ENCODE measurements around the gene TMED10. TPM values are rescaled to one million over a fixed set of nuclear protein-coding genes. Genes with fewer than 3 reads are reported as not detected.

TMED10 gene
- total RNA-seq, 2 experiments from 2014 or later = 176 to 184 TPM

GRCh38 chr14:75109877-75110276 lies 66.5 kb downstream of the TMED10 start:
- ChIA-PET POLR2A (no interaction called here), CTCF (no interaction called here)

- POLR2A ChIA-PET = interaction anchor here (0.7 kb wide), 1 partner anchor 217 kb away, joined by 5 read pairs; no protein-coding TSS in a partner anchor
- CTCF ChIA-PET = no interaction called here
Measured at GRCh38 chr14:75107186-75107585, 69.2 kb downstream of the TMED10 start.

GRCh38 chr14:75101491-75101890 lies 74.9 kb downstream of the TMED10 start:
- POLR2A ChIA-PET = no interaction called here
- CTCF ChIA-PET = no interaction called here

GRCh38 chr14:75098682-75099081 lies 77.7 kb downstream of the TMED10 start:
- POLR2A ChIA-PET = no interaction called here

GRCh38 chr14:75098212-75098611 lies 78.2 kb downstream of the TMED10 start:
- POLR2A ChIA-PET = no interaction called here
- CTCF ChIA-PET = interaction anchor here (0.6 kb wide), 1 partner anchor 1249 kb away, joined by 4 read pairs; no protein-coding TSS in a partner anchor

More at GRCh38 chr14:75098682-75099081, 77.7 kb downstream of the TMED10 start:
- CTCF ChIA-PET = no interaction called here

GRCh38 chr14:75096959-75097358 lies 79.5 kb downstream of the TMED10 start:
- CTCF ChIA-PET = no interaction called here
- POLR2A ChIA-PET = no interaction called here

- ChIA-PET CTCF (no interaction called here), POLR2A (no interaction called here)
Measured at GRCh38 chr14:75095690-75096089, 80.7 kb downstream of the TMED10 start.

GRCh38 chr14:75094896-75095295 lies 81.5 kb downstream of the TMED10 start:
- CTCF ChIA-PET = no interaction called here
- POLR2A ChIA-PET = no interaction called here

GRCh38 chr14:75092698-75093097 lies 83.7 kb downstream of the TMED10 start:
- ChIA-PET POLR2A (interaction anchor here (0.6 kb wide), 1 partner anchor 131 kb away, joined by 3 read pairs; no protein-coding TSS in a partner anchor), CTCF (no interaction called here)

GRCh38 chr14:75091251-75091650 lies 85.2 kb downstream of the TMED10 start:
- CTCF ChIA-PET = no interaction called here
- POLR2A ChIA-PET = no interaction called here

GRCh38 chr14:75090353-75090752 lies 86.1 kb downstream of the TMED10 start:
- ChIA-PET CTCF (no interaction called here), POLR2A (interaction anchor here (0.7 kb wide), 1 partner anchor 476 kb away, joined by 7 read pairs; no protein-coding TSS in a partner anchor)

GRCh38 chr14:75088566-75089373 lies 87.6 kb downstream of the TMED10 start:
- ChIA-PET POLR2A (no interaction called here), CTCF (interaction anchor here (0.6 to 4.0 kb wide), 20 partner anchors 13 to 480 kb away, joined by 3 to 40 read pairs (median 3); partner anchors contain the start of genes RPS6KL1 and ZC2HC1C)

- POLR2A ChIA-PET = no interaction called here
- CTCF ChIA-PET = interaction anchor here (0.7 to 4.0 kb wide), 18 partner anchors 13 to 479 kb away, joined by 3 to 40 read pairs (median 3); partner anchors contain the start of genes RPS6KL1 and ZC2HC1C
Measured at GRCh38 chr14:75088153-75088552, 88.3 kb downstream of the TMED10 start.

- CTCF ChIA-PET = no interaction called here
- POLR2A ChIA-PET = no interaction called here
Measured at GRCh38 chr14:75084513-75084912, 91.9 kb downstream of the TMED10 start.

GRCh38 chr14:75083271-75083670 lies 93.1 kb downstream of the TMED10 start:
- ChIA-PET CTCF (interaction anchor here (1.2 kb wide), 1 partner anchor 138 kb away, joined by 3 read pairs; no protein-coding TSS in a partner anchor), POLR2A (no interaction called here)

GRCh38 chr14:75081660-75082229 lies 94.7 kb downstream of the TMED10 start:
- CTCF ChIA-PET = no interaction called here

More at GRCh38 chr14:75081660-75082229, 94.7 kb downstream of the TMED10 start:
- POLR2A ChIA-PET = no interaction called here

Other genes starting within 250 kb of the TMED10 start
- gene PGF, start 221.0 kb downstream of the TMED10 start, total RNA-seq = under 1 TPM in 1 of 2 experiments, not detected in 1; 0.17 TPM
- gene EIF2B2, start 173.7 kb downstream of the TMED10 start, total RNA-seq = 10 to 100 TPM; 62.6 to 64.1 TPM
- gene MLH3, start 125.1 kb downstream of the TMED10 start, total RNA-seq = 10 to 100 TPM; 19.5 to 23.8 TPM
- 10 to 100 TPM; 41.6 to 42.0 TPM for gene ACYP1, start 112.6 kb downstream of the TMED10 start, total RNA-seq
- 1 to 10 TPM in 1 of 2 experiments, under 1 TPM in 1; 0.97 to 2.2 TPM for gene ZC2HC1C, start 107.0 kb downstream of the TMED10 start, total RNA-seq
- 10 to 100 TPM; 58.6 to 60.2 TPM for gene NEK9, start 49.6 kb downstream of the TMED10 start, total RNA-seq
- gene FOS, start 102.2 kb upstream of the TMED10 start, total RNA-seq = 1 to 10 TPM; 4.3 to 6.4 TPM